HK-2 (cell line): ENCODE measurements around the gene VWF.

Source experiments
- DNase-seq: peaks from one replicate; pipeline ENCODE4 v3.0.0-alpha.2; 2018; ENCODE audit not compliant: unreplicated experiment

VWF gene

GRCh38 chr12:5913387-5913786 lies 211.1 kb downstream of the VWF start:
- no peak for DNase-seq

GRCh38 chr12:5912437-5913334 lies 211.8 kb downstream of the VWF start:
- DNase-seq = no peak

DNA sequence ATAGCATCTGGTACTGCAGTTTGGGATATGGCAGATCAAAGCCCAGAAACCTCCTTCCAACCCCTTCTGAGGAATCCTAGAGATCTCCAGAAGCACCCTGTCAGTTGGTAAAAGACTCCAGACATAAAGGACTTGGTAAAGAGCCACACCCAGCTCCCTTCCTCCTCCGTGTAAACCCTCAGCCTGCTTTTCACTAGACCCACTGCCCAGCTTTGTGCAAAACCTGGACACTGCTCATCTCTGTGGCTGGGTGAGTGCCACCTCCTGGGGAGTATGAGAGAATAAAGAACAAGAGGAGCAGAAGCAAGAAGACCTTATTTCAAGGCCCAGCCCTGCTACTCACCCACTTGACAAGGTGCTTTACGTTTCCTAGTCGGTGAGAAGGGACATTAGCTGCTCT lies 212.5 kb downstream of the VWF start:
- DNase-seq = no peak

DNA sequence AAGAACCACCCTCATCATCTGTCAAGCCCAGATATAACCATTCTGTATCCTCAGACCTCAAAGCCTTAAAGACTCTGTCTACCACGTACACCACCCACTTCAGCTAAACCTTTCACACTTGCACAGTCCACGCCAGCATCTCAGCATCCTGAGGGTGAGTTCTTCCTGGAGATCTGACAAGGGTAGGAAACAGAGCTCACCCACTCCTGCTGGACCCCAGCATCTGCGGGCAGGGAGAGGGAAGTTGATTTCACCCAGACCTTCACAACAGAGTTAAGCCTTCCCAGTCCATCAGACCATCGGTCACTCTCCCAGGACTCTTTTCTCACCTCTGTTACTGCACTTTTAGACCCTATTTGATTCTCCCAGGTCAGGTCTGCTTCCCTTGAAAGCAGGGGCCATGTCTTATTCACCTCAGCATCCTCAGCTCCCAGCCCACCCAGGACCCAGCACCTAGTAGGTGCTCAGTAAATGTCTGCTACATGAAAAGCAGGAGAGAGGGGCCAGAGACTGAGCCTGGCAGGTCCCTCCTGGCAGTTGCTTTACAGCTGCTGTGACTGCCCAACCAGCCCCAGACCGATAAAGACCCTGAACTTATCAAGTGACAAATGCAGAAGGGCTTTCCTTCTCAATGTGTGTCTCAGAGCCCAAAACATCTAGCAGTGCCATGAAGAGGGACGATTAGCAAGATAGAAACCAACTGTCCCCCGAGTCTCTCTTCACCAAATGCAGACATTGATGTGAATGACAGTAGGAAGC lies 213.5 kb downstream of the VWF start:
- DNase-seq = no peak

DNA sequence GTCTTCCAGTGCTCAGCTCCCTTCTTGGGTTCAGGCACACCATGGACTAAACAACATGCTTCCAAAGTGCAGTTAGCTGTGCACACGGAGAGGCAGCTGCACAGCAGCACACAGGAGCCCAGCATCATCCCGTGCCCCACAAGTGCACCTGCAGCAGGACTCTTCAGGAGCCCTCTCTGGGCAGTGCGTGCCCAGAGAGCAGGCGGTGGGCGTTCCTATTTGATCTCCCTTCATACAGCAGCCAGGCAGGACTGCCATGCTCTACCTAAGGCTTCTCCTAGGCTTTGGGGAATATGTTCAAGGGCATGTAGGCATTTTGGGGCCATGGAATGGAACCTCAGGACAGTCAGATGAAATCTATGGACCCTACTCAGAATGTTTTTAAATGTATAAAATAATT lies 214.9 kb downstream of the VWF start:
- DNase-seq = no peak

DNA sequence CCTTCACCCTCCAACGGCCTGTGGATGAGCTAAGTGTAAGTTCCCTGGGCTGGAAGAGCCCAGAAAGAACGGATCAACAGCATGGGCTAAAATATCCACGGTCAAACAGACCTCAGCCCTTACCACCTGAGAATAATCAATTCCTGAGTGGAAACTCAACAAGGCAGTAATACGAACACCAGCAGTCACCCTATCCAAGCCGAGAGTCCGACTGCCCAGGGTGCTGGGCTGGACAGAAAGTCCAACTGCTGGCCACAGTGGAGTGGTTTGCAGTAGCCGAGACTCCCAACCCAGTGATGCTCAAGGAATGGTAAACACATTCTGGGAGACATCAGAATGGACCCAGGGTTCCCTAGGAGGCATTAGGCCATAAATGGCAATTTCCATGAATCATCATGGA lies 216.2 kb downstream of the VWF start:
- no peak for DNase-seq

DNA sequence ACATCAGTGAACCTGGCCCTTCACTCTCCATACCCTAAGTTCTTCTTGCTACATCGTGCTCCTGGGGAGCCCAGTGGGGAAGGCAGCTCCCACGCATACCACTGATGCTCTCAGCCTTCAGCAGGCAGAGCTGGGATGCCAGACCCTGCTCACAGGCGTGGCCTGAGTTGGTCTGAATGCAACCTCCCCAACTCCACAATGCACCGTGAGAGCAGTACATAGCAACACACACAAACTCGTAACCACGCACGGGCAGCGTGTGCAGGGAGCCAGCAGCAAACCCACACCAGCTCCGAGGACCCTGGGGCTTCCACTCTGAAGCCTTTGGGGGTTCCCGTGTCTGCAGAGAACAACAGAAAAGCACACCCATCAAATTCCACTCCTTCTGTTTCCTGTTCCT lies 216.7 kb downstream of the VWF start:
- no peak for DNase-seq

DNA sequence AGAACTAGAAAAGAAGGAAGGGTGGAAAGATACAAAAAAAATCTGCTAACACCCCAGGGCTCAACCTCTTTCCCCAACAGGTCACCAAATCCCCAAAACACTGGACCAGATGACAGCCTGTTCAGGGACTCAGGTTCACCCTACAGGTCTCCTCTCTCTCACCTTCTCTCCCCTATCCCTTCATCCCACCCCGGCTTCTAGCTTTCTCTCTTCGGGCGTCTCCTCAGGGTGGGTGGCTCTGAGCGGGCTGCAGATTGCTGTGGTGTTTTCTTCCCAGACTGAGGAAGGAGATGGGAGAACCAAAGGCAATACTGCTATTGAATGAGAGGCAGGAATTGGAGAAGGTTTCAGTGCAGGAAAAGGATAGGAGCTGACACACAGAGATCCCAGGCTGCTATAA lies 218.7 kb downstream of the VWF start:
- DNase-seq = no peak

GRCh38 chr12:5904969-5905368 lies 219.5 kb downstream of the VWF start:
- DNase-seq = no peak

GRCh38 chr12:5904441-5904840 lies 220.0 kb downstream of the VWF start:
- DNase-seq = no peak

DNA sequence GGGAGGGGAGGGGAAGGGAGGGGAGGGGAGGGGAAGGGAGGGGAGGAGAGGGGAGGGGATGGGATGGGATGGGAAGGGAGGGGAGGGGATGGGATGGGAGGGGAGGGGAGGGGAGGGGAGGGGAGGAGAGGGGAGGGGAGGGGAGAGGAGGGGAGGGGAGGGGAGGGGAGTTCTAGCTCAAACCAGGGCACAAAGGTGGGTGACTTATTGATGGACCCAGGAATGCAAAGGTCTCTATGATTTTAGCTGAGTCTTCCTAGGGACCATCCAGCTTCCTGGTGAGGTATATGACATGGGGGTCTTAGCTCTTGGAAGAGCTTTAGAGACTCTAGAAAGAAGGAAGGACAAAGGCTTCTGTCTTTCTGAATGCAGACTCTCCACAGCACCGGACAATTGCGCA lies 221.7 kb downstream of the VWF start:
- DNase-seq = no peak

- no peak for DNase-seq
Measured at GRCh38 chr12:5901416-5901815, 223.1 kb downstream of the VWF start.

DNA sequence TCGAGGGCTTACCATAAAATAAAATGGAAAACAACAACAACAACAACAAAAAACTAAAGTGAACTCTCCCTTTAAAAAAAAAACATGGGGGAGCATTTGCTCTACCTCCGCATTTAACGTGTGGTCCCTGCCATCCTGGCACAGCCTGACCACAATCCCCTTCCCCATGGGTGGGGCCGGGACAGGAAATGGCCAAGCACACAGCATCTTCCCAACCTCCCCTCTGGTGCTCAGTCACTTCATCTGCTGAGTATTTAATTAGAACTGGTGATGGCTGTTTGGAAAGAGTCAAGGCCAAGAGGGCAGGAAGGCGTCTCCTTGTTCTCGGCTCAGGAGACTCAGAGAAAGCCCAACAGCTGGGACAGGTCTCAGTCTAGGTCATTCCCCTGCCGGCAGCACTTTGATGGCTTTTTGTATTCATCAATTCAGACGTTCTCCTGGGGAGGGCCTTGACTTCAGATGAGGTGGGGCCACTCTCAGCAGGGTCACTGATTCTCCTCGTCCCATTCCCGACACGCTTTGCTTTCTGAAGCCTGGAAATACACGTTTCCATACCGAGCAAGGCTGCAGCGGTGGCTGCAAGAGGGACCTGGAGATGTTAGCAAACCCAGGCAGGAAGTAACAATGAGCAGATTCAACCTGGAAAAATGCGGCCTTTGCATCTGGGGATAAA lies 223.8 kb downstream of the VWF start:
- no peak for DNase-seq

DNA sequence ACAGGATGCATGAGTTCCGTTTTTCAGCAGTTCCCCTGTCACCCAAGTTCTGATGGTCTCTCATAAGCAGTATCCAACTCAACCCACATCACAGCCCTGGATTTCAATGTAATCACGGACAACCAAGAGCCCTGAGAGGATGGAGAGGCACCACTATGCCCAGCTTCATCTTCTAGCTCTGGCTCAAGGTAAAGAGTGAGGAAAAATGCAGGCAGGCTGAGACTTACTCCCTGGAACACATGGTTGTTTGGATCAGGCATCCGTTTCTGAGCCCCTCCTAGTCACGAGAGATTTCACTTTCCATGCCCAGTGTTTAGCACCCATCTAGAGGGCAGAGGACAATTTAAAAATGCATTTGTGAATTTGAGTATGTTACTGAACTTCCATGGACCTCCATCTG lies 224.4 kb downstream of the VWF start:
- DNase-seq = no peak

DNA sequence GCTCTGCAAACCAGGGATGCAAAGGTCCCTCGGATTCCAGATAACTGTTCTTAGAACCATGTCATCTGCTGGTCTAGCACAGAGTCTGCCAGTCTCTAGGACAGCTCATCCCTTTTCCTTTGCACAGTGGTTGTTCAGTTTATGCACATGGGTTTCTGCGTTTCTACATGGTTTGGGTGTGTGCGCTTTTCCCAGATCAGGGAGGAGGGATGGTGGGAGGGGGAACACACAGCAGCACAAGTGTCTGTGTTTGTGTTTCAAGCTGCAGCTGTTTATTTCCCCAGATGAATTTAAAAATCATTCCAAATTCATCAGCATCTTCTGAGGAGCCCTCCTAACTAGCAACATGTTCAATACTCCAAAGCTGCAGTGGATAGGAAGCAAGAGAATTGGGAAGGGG lies 224.8 kb downstream of the VWF start:
- DNase-seq = no peak

DNA sequence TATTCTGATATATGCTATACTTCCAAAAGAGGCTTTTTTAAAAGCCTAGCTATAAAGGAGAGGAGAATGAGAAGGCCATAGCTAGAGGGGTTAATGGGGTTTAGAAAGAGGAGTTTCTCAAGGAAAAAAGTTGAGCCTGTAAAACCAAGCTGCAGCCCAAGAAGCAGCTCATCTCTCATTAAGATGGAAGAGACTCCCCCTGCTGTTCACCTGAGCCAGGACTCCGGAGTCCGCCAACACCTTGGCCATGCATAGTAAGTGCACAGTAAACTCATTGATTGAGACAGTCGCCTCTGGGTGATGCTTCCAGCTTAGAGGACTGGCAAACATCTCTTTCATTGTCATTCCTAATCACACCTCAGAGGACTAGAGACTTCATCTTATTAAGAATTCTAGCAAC lies 225.6 kb downstream of the VWF start:
- DNase-seq = no peak
